Type B pancreatic cell (in vitro differentiated cells): ENCODE measurements around the gene CRAT. TPM values are rescaled to one million over a fixed set of nuclear protein-coding genes. Genes with fewer than 3 reads are reported as not detected.

Source experiments
- DNase-seq: peaks from one replicate; pipeline ENCODE4 v3.0.0; 2021; ENCODE audit warnings: mixed read lengths; ENCODE audit not compliant: unreplicated experiment; ENCODE audit errors: extremely low spot score
- H3K27ac Mint-ChIP-seq: 2 replicates; pipeline ENCODE4 v1.8.0; 2021; ENCODE audit warnings: mild to moderate bottlenecking, mixed read lengths
- H3K27me3 Mint-ChIP-seq: 2 replicates; pipeline ENCODE4 v1.8.0; 2021; ENCODE audit warnings: mixed read lengths
- H3K36me3 Mint-ChIP-seq: 2 replicates; pipeline ENCODE4 v1.8.0; 2021; ENCODE audit warnings: mixed read lengths
- H3K4me1 Mint-ChIP-seq: one replicate; pipeline ENCODE4 v1.8.0; 2021; ENCODE audit warnings: mixed read lengths; ENCODE audit not compliant: unreplicated experiment
- H3K4me3 Mint-ChIP-seq: 2 replicates; pipeline ENCODE4 v1.8.0; 2021; ENCODE audit warnings: mild to moderate bottlenecking, mixed read lengths
- H3K9me3 Mint-ChIP-seq: 2 replicates; pipeline ENCODE4 v1.8.0; 2021; ENCODE audit warnings: mixed read lengths
- CTCF ChIP-seq: fragments of 200-600 bp; sonication (generic); conservative IDR thresholded peaks from 2 replicates; pipeline ENCODE4 v1.5.0; 2021; ENCODE audit warnings: antibody characterized with exemption, mild to moderate bottlenecking
- total RNA-seq: library from RNA; stranded (reverse); gene quantifications from 2 replicates; pipeline ENCODE4 v1.2.1, GENCODE V29; 2021; ENCODE audit warnings: low replicate concordance

CRAT gene
- total RNA-seq, 1 donor from 2014 or later: 28.4 TPM

DNA sequence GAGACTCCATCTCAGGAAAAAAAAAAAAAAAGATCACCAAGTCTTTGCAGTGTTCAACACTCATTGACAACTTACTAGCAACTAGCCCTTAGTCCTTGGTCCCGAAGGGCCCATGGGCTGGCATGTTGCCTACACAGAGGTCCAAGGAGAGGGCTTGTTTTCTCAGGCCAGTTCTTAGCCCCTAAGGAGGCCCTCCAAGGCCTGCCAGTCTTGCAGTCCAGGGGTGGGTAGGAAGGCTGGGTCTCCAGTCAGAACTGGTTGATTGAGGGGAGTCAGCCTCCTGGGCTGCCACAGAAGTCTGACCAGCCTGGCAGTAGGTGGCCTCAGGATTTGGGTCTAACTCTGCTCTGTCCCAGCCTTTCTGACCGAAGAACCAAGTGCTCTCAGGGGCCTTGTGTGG, 34.7 kb upstream of the CRAT start:
- Mint-ChIP-seq H3K27me3 (no peaks in the 10 kb centered on the region), H3K4me1 (peaks cover 33% of the 10 kb centered on the region), H3K27ac (peak overlapping the region; percentile 79), H3K9me3 (no peaks in the 10 kb centered on the region), H3K4me3 (no peak overlapping the region), H3K36me3 (peaks cover 6% of the 10 kb centered on the region)
- TF ChIP-seq CTCF: no peak
- no peak for DNase-seq

DNA sequence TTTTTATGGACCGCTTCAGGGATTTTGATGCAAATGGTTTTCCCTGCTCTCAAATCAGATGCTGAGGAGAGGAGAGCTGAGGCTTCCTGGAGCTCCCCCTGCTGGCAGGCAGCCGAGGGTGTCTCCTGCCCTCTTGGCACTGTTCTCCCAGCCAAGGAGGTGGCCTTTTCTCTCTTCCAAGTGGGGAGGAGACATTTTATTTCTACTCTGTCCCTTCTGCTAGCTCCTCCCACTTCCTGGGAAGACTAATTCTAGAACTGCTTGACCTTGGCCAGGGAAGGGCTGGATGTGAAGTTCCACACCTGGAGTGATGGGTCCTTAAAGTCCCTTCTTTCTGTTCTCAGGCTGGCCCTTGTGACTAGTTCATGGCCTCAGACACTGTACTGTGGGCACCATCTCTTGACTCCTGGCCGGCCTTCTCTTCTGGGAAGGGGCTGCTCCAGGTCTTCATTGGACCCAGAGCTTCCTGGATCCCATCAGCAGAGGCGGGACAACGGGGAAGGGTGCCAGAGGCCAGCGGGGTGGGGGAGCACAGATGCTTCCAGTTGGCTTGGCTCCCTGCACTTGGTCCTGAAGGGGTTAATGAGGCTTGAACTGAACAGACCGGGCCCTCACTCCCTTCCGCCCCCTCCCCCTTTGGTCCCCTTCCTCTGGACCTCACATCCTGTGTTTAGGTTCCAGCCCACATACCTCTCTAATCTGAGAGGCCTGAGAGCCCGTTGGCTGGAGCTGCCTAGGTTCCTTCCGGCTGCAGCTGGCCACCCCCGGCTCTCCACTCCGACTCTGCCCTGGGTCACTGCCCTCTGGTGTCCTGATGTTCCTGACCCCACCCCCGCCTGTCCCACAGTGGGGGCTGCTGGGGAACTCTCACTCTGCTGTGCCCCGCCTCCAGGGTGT, 32.7 kb upstream of the CRAT start:
- H3K9me3 Mint-ChIP-seq: no peaks in the 10 kb centered on the region
- peak; percentile 85 for DNase-seq
- H3K4me3 Mint-ChIP-seq: peak overlapping the region; percentile 74
- peaks cover 38% of the 10 kb centered on the region for H3K4me1 Mint-ChIP-seq
- peak overlapping the region; percentile 87 for H3K27ac Mint-ChIP-seq
- H3K36me3 Mint-ChIP-seq: peaks cover 6% of the 10 kb centered on the region
- TF ChIP-seq CTCF: peak; percentile 96
- no peaks in the 10 kb centered on the region for H3K27me3 Mint-ChIP-seq

DNA sequence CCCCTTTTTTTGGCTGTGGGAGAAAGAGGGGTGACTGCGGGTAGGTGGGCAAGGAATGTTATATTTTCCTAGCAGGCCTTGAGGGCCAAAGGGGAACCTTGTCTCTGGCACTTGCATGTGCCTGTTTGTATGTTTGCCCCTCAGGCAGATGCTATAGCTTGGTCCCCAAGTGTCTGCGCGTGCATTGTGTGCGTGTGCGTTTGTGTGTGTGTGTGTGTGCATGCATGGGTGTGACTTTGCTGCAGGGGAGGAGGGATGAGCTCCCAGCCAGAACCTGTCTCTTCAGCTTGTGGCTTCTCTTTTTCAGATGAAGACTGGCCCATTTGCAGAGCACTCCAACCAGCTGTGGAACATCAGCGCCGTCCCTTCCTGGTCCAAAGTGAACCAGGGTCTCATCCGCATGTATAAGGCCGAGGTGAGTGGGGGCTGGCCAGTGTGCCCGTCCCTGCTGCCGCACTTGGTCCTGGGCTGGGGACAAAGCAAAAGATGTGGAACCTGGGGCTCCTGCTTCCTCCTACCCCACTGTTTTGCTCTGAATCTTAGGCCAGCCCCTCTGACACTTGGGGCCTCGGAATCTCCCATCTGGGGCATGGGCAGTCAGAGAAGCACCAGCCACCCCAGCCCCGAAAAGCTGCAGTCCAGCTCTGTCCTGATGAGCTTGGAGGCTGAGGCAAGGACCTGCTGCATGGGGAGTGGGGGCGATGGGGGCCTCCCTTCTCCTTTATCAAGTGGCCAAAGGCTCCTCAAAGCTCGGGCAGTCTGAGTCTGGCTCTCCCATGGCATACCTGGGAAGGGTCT, 31.7 kb upstream of the CRAT start:
- Mint-ChIP-seq H3K4me1 (peaks cover 46% of the 10 kb centered on the region), H3K36me3 (peaks cover 6% of the 10 kb centered on the region), H3K4me3 (peak overlapping the region; percentile 74), H3K27me3 (no peaks in the 10 kb centered on the region), H3K9me3 (no peaks in the 10 kb centered on the region), H3K27ac (peak overlapping the region; percentile 87)
- DNase-seq: no peak
- TF ChIP-seq CTCF: no peak

DNA sequence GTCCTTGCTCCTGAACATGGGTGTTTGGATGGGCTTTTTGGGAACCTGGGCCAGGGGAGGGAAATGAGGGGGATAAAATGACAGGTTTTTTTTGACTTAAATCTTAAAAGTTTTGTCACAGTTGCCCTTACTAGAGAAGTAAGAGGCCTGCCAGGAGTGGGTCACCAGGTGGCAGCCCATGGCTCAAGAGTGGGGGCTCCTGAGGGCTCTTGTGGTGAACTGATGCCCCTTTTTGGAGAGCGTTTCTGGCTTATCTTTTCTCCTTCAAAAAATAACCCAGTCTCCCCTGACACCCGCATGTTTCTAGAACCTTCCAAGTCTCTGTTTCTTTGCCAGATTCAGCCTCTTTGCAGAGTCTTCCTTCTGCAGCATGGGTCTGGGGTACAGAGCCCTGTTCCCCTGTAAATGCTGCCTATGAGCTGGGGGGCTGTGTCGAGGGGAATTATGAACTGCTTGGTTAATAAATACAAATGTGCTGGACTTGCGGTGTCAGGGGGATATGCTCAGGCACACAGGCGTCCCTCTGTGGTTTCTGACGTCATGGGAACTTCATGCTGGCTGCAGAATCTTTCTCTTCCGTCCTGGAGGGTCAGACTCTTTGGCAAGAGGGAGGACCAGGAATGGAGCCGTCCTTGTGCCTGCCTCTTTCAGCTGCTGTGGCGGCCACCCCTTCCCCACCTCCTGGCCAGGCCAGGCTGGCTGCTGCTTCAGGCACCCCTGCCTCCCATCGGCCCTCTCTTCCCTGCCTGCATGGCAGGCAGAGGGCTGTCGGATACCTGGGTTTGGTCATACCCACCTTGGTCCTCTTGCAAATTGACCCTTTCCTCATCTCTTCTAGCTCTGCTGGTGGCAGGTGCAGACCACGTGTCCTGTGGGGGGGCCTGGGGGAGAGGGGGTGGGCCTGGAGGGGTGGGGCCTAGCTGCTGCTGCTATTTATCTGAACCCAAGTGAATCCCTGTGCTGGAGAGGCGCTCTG, 30.8 kb upstream of the CRAT start:
- TF ChIP-seq CTCF: no peak
- Mint-ChIP-seq H3K4me3 (peak overlapping the region; percentile 88), H3K36me3 (peaks cover 6% of the 10 kb centered on the region), H3K4me1 (peaks cover 42% of the 10 kb centered on the region), H3K27me3 (no peaks in the 10 kb centered on the region), H3K9me3 (no peaks in the 10 kb centered on the region), H3K27ac (peak overlapping the region; percentile 99)
- no peak for DNase-seq
